ENCODE results near the gene GNAS-AS1. TPM values are rescaled to one million over a fixed set of nuclear protein-coding genes. Genes with fewer than 3 reads are reported as not detected.
"Not testable (repeated sequence)": the region's sequence is repeated elsewhere in the genome, so short reads cannot be mapped to it uniquely, and the experiment has no call there.

The GNAS-AS1 gene
- total RNA-seq, 4 donors from 2014 or later: 0.19 to 0.48 (median 0.34) TPM; not detected in 1

GRCh38 chr20:58824843-58825242 is 25.9 kb downstream of the GNAS-AS1 start:
- TF ChIP-seq POLR2A (IDR thresholded peaks at IDR 0.05): no peak
- no peak for TF ChIP-seq CTCF (IDR thresholded peaks at IDR 0.05)
- H3K9me3 ChIP-seq: no peaks in the 10 kb centered on the region
- no peak overlapping the region for H3K4me3 ChIP-seq
- H3K4me1 ChIP-seq: peaks cover 0 to 9% (median 7%) of the 10 kb centered on the region in 3 donors
- intact Hi-C loops (cut with DNase I): no loop called here
- WGBS, 2 donors: 81 to 86% methylated on average over 8 of the region's 8 CpGs
- no peaks in the 10 kb centered on the region for H3K27me3 ChIP-seq
- no peaks in the 10 kb centered on the region for H3K36me3 ChIP-seq
- DNase-seq: no peak
- H3K27ac ChIP-seq: no peak overlapping the region

GRCh38 chr20:58822748-58823730 is 27.7 kb downstream of the GNAS-AS1 start:
- H3K27me3 ChIP-seq: no peaks in the 10 kb centered on the region
- no peaks in the 10 kb centered on the region for H3K4me1 ChIP-seq
- no peaks in the 10 kb centered on the region for H3K36me3 ChIP-seq
- no peak for DNase-seq
- TF ChIP-seq POLR2A (IDR thresholded peaks at IDR 0.05) (no peak), CTCF (IDR thresholded peaks at IDR 0.05) (no peak)
- 86 to 87% methylated on average over 17 to 18 of the region's 26 CpGs for WGBS, 2 donors
- H3K27ac ChIP-seq: no peak overlapping the region
- H3K9me3 ChIP-seq: no peaks in the 10 kb centered on the region
- H3K4me3 ChIP-seq: no peak overlapping the region
- intact Hi-C loops (cut with DNase I): no loop called here

DNA sequence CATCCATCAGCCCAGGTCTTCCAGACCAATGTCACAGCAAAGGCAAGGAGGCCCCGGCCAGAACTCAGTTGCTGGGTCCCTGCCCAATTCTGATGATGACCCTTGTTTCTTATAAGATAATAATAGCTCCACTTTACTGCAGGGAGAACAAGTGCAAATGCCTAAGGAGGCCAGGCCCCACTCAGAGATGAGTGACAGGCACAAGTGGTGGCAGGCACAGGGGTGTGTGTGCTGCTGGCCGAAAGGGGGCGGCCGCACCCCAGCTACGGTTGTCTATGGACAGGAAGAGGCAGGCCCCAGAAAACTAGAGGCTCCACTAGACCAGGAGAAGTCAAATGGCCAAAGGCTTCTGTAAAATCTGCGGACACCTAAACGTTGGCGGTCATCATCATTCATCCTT is 28.6 kb downstream of the GNAS-AS1 start:
- no peaks in the 10 kb centered on the region for H3K9me3 ChIP-seq
- no peaks in the 10 kb centered on the region for H3K27me3 ChIP-seq
- 82 to 86% methylated on average over 7 to 8 of the region's 8 CpGs for WGBS, 2 donors
- no peak overlapping the region for H3K27ac ChIP-seq
- TF ChIP-seq POLR2A (IDR thresholded peaks at IDR 0.05) (no peak), CTCF (IDR thresholded peaks at IDR 0.05) (no peak)
- intact Hi-C loops (cut with DNase I): no loop called here
- DNase-seq: no peak
- H3K4me1 ChIP-seq: no peaks in the 10 kb centered on the region
- H3K4me3 ChIP-seq: no peak overlapping the region
- H3K36me3 ChIP-seq: no peaks in the 10 kb centered on the region

DNA sequence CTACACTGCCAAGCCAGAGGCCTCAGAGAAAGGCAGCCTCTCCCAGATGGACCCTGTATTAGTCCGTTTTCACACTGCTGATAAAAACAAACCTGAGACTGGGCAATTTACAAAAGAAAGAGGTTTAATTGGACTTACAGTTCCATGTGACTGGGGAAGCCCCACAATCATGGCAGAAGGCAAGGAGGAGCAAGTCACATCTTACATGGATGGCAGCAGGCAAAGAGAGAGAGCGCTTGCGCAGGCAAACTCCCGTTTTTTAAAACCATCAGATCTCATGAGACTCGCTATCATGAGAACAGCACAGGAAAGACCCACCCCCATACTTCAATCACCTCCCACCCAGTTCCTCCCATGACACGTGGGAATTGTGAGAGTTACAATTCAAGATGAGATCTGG is 30.2 kb downstream of the GNAS-AS1 start:
- H3K9me3 ChIP-seq; DNase-seq; H3K27ac ChIP-seq; intact Hi-C loops (cut with DNase I); H3K4me3 ChIP-seq; H3K4me1 ChIP-seq; H3K36me3 ChIP-seq: not testable (repeated sequence)
- H3K27me3 ChIP-seq: peaks cover 0 to 11% (median 0%) of the 10 kb centered on the region in 4 donors
- 86 to 88% methylated on average over 6 of the region's 6 CpGs for WGBS, 2 donors

DNA sequence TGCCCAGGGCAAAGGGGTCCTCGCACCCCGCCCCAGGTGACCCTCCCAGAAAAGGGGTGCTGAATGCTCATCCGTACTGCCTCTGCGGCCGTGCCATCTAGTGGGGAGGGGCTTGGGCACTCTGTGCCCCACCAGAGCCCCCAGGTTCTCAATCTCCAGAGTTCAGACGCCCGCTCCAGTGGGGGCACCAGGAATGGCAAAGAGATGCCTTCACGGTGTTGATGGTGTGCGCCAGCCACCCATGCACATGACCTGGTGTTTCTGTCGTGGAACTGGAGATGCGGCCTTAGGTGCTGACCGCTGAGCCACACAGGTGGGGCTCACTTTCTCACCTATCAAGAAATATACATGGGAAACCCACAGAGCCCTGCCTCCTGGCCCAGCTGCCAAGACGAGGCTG is 30.8 kb downstream of the GNAS-AS1 start:
- no peak for DNase-seq
- no peak for TF ChIP-seq POLR2A (IDR thresholded peaks at IDR 0.05)
- H3K4me3 ChIP-seq: no peak overlapping the region

DNA sequence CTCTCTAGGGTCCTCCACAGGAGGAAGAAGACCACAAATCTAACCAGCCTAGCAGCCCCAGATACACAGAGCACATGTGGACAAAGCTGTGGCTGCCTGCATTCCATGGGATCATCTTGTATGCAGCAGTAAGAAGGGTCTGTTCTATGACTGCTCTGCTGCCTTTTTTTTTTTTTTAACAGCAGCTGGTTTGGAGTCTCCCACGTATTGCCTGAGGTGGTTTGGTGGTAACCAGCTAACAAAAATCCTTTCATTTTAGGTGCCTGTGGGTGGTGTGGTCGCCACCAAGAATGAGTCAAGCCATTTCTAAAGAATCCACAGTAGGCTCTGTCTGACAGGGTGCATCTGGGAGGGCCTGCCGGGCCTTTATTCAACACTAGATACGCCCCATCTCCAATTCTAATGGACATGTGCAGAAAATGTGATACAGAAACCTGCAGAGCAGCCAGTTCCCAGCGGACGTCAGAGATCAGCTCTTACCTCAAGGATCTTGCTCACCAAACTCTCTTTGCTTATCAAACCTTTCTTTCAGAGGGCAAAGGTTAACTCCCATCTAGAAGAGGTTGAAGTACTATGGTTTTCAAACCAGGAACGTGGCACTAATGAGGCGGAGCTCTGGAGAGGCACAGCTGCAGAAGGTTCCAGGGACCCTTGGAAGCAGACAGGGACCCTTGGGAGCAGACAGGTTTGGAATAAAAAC is 32.0 kb downstream of the GNAS-AS1 start:
- DNase-seq: no peak
- Histone ChIP-seq H3K4me1 (no peaks in the 10 kb centered on the region), H3K36me3 (no peaks in the 10 kb centered on the region), H3K4me3 (no peak overlapping the region), H3K27ac (no peak overlapping the region), H3K27me3 (peaks cover 0 to 14% (median 0%) of the 10 kb centered on the region in 4 donors), H3K9me3 (no peaks in the 10 kb centered on the region)
- no peak for TF ChIP-seq CTCF (IDR thresholded peaks at IDR 0.05)
- 55 to 64% methylated on average over 7 to 8 of the region's 8 CpGs for WGBS, 2 donors
- intact Hi-C loops (cut with DNase I): loop anchor here (10.0 kb wide), 1 partner anchor 1394 kb away; no protein-coding TSS in a partner anchor

More for the DNA sequence above, 30.8 kb downstream of the GNAS-AS1 start:
- no peak overlapping the region for H3K27ac ChIP-seq
- WGBS, 2 donors: no CpG with 5 or more reads among the region's 13 CpGs
- intact Hi-C loops (cut with DNase I): loop anchor here (10.0 kb wide), 1 partner anchor 1395 kb away; no protein-coding TSS in a partner anchor
- no peaks in the 10 kb centered on the region for H3K4me1 ChIP-seq
- no peaks in the 10 kb centered on the region for H3K9me3 ChIP-seq
- no peaks in the 10 kb centered on the region for H3K36me3 ChIP-seq
- peaks cover 0 to 11% (median 0%) of the 10 kb centered on the region in 4 donors for H3K27me3 ChIP-seq

All from esophagus squamous epithelium (tissue), 5 donors.